Sigmoid colon (tissue), 4 donors: ENCODE data around the gene REEP3.

Experiments used
- EP300 ChIP-seq, 4 donors: sonication (generic); formaldehyde crosslinking; IDR thresholded peaks; one replicate each; pipeline ENCODE4 v1.6.1; 2017; ENCODE audit warnings: antibody characterized with exemption in 4 of 4
- POLR2A ChIP-seq, 2 donors: fragments of 450-650 bp; IDR thresholded peaks; one replicate each; pipeline ENCODE4 v1.6.1; 2016; ENCODE audit warnings: antibody characterized with exemption in 2 of 2, mild to moderate bottlenecking in 2 of 2, moderate library complexity in 2 of 2
- POLR2AphosphoS5 ChIP-seq, 4 donors: sonication (generic); formaldehyde crosslinking; IDR thresholded peaks; one replicate each; pipeline ENCODE4 v1.6.1; 2017; ENCODE audit warnings: antibody characterized with exemption in 4 of 4
- TF ChIP-seq, protein P1 (sequence below), 4 experiments: fragments of 450-650 bp in 3 of 4; fragments of 200-600 bp in 1 of 4; IDR thresholded peaks; one replicate each; pipeline ENCODE4 v1.5.1; 2016 to 2019; ENCODE audit warnings: antibody characterized with exemption in 4 of 4, mild to moderate bottlenecking in 3 of 4, moderate library complexity in 2 of 4

DNA sequence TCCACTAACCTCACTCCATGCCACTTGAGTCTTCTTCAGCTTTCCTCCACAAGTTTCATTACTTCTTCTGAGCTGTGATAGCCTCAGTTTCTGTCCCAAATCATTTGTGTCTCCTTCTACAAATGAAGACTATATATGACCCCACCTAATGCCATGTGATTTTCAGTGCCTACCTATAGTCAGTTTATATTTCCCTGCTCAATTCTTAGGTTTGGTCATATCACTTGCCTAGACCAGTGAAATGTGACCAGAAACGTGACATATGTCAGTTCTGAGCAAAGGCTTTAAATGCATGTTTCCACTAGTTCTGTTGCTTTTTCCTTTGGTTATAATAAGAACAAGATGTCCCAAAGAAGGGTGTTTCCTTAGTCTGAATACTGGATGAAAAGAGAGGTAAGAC, 24.6 kb upstream of the REEP3 start:
- TF ChIP-seq, protein P1, sequence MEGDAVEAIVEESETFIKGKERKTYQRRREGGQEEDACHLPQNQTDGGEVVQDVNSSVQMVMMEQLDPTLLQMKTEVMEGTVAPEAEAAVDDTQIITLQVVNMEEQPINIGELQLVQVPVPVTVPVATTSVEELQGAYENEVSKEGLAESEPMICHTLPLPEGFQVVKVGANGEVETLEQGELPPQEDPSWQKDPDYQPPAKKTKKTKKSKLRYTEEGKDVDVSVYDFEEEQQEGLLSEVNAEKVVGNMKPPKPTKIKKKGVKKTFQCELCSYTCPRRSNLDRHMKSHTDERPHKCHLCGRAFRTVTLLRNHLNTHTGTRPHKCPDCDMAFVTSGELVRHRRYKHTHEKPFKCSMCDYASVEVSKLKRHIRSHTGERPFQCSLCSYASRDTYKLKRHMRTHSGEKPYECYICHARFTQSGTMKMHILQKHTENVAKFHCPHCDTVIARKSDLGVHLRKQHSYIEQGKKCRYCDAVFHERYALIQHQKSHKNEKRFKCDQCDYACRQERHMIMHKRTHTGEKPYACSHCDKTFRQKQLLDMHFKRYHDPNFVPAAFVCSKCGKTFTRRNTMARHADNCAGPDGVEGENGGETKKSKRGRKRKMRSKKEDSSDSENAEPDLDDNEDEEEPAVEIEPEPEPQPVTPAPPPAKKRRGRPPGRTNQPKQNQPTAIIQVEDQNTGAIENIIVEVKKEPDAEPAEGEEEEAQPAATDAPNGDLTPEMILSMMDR (IDR thresholded peaks at IDR 0.05), result no peak
- TF ChIP-seq POLR2A (IDR thresholded peaks at IDR 0.05) (no peak), POLR2AphosphoS5 (IDR thresholded peaks at IDR 0.05) (no peak), EP300 (IDR thresholded peaks at IDR 0.05) (no peak)
